Hepatocyte (in vitro differentiated cells): ENCODE data around the gene ST6GALNAC5. TPM values are rescaled to one million over a fixed set of nuclear protein-coding genes. Genes with fewer than 3 reads are reported as not detected.

Experiments
- DNase-seq: peaks from one replicate; pipeline ENCODE4 v3.0.0-alpha.2; 2016; ENCODE audit warnings: low spot score
- H2AFZ ChIP-seq: fragments of 200-600 bp; sonication (generic); 2 replicates; pipeline ENCODE4 v1.6.0; 2016; ENCODE audit warnings: antibody characterized with exemption, mild to moderate bottlenecking
- H3K27ac ChIP-seq: fragments of 200-600 bp; sonication (generic); 2 replicates; pipeline ENCODE4 v1.5.1; 2016; ENCODE audit warnings: mild to moderate bottlenecking
- H3K27me3 ChIP-seq: fragments of 200-600 bp; sonication (generic); 2 replicates; pipeline ENCODE4 v1.6.1; 2016
- H3K36me3 ChIP-seq: fragments of 200-600 bp; sonication (generic); replicated peaks from 2 replicates; pipeline ENCODE4 v1.5.1; 2016; ENCODE audit warnings: low read depth; ENCODE audit not compliant: insufficient read depth
- H3K4me1 ChIP-seq: fragments of 200-600 bp; sonication (generic); 2 replicates; pipeline ENCODE4 v1.5.1; 2016; ENCODE audit warnings: mild to moderate bottlenecking, moderate library complexity; ENCODE audit not compliant: insufficient read depth
- H3K4me2 ChIP-seq: fragments of 200-600 bp; sonication (generic); 2 replicates; pipeline ENCODE4 v1.6.0; 2016
- H3K4me3 ChIP-seq: fragments of 200-600 bp; sonication (generic); 2 replicates; pipeline ENCODE4 v1.5.1; 2016; ENCODE audit warnings: mild to moderate bottlenecking
- H3K79me2 ChIP-seq: fragments of 200-600 bp; sonication (generic); 2 replicates; pipeline ENCODE4 v1.6.0; 2017; ENCODE audit warnings: mild to moderate bottlenecking
- H3K9me2 ChIP-seq: fragments of 200-600 bp; sonication (generic); replicated peaks from 2 replicates; pipeline ENCODE4 v1.6.0; 2017; ENCODE audit warnings: mild to moderate bottlenecking; ENCODE audit not compliant: insufficient read depth
- H3K9me3 ChIP-seq: fragments of 200-600 bp; sonication (generic); 2 replicates; pipeline ENCODE4 v1.5.1; 2016; ENCODE audit warnings: low read depth, mild to moderate bottlenecking
- H4K20me1 ChIP-seq: fragments of 200-600 bp; sonication (generic); 2 replicates; pipeline ENCODE4 v1.6.0; 2016; ENCODE audit warnings: mild to moderate bottlenecking; ENCODE audit not compliant: insufficient read depth, poor library complexity, severe bottlenecking
- EZH2 ChIP-seq: fragments of 200-600 bp; sonication (generic); IDR thresholded peaks from 2 replicates; pipeline ENCODE4 v1.6.1; 2016; ENCODE audit warnings: antibody characterized with exemption, mild to moderate bottlenecking, borderline replicate concordance
- EZH2phosphoT487 ChIP-seq: fragments of 200-600 bp; sonication (generic); IDR thresholded peaks from one replicate; pipeline ENCODE4 v1.6.1; 2018; ENCODE audit warnings: antibody characterized with exemption, mild to moderate bottlenecking, low read depth, moderate library complexity; ENCODE audit not compliant: unreplicated experiment, severe bottlenecking
- WGBS: methylation state at CpG from one replicate; pipeline ENCODE4 v1.1.6; 2016; ENCODE audit warnings: low lambda C conversion rate; ENCODE audit errors: missing lambda C conversion rate; 5-methylcytosine and 5-hydroxymethylcytosine counted together
- polyA plus RNA-seq: library from polyadenylated mRNA; unstranded; fragments of >200 nt; fragmentation: Nextera tagmentation; extraction: Ambion mirVana; gene quantifications from 2 replicates; pipeline ENCODE4 v1.2.1, GENCODE V29; 2016
- total RNA-seq: library from RNA; depleted of rRNA; stranded (reverse); fragments of >200 nt; gene quantifications from 2 replicates; pipeline ENCODE4 v1.2.3, GENCODE V29; 2014
- TF ChIP-seq, protein P1 (sequence below): fragments of 200-600 bp; sonication (generic); IDR thresholded peaks from 2 replicates; pipeline ENCODE4 v1.5.1; 2016; ENCODE audit warnings: antibody characterized with exemption, mild to moderate bottlenecking; ENCODE audit not compliant: poor library complexity

The ST6GALNAC5 gene
- total and polyA plus RNA-seq, 2 experiments from 2014 or later: 3.6 to 3.7 TPM

- no peak overlapping the region for H3K4me3 ChIP-seq
- no peak overlapping the region for H2AFZ ChIP-seq
- H3K27me3 ChIP-seq: no peaks in the 10 kb centered on the region
- H3K79me2 ChIP-seq: no peaks in the 10 kb centered on the region
- DNase-seq: no peak
- H3K4me2 ChIP-seq: no peak overlapping the region
- no peaks in the 10 kb centered on the region for H3K36me3 ChIP-seq
- H4K20me1 ChIP-seq: no peaks in the 10 kb centered on the region
- no peaks in the 10 kb centered on the region for H3K4me1 ChIP-seq
- 95% methylated on average over 1 of the region's 1 CpG for WGBS
- H3K9me2 ChIP-seq: no peaks in the 10 kb centered on the region
- TF ChIP-seq, protein P1, sequence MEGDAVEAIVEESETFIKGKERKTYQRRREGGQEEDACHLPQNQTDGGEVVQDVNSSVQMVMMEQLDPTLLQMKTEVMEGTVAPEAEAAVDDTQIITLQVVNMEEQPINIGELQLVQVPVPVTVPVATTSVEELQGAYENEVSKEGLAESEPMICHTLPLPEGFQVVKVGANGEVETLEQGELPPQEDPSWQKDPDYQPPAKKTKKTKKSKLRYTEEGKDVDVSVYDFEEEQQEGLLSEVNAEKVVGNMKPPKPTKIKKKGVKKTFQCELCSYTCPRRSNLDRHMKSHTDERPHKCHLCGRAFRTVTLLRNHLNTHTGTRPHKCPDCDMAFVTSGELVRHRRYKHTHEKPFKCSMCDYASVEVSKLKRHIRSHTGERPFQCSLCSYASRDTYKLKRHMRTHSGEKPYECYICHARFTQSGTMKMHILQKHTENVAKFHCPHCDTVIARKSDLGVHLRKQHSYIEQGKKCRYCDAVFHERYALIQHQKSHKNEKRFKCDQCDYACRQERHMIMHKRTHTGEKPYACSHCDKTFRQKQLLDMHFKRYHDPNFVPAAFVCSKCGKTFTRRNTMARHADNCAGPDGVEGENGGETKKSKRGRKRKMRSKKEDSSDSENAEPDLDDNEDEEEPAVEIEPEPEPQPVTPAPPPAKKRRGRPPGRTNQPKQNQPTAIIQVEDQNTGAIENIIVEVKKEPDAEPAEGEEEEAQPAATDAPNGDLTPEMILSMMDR: no peak
- TF ChIP-seq EZH2: no peak
- TF ChIP-seq EZH2phosphoT487: no peak
- no peak overlapping the region for H3K27ac ChIP-seq
- H3K9me3 ChIP-seq: no peaks in the 10 kb centered on the region
Measured at GRCh38 chr1:76833151-76833550, 34.1 kb upstream of the ST6GALNAC5 start.

DNA sequence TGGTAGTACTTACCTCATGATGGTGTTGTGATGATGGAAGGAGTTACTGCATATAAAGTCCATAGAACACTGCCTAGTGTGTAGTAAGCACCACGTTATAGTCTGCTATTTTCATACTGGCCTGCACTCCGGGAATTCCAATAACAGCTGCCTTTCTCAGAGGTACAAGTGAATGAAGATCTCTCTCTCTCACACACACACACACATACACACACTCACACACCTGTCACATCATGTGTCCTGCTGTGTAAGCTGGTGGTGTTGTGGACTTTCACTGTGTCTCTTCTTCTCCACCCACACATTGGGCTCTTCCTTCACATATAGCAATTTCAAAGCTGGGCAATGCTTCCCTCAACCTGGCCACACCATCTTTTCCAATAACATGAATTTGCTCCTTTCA lies 33.4 kb upstream of the ST6GALNAC5 start:
- H2AFZ ChIP-seq: no peak overlapping the region
- no peaks in the 10 kb centered on the region for H3K79me2 ChIP-seq
- WGBS: 97% methylated on average over 2 of the region's 2 CpGs
- H3K4me2 ChIP-seq: no peak overlapping the region
- no peaks in the 10 kb centered on the region for H4K20me1 ChIP-seq
- H3K9me2 ChIP-seq: no peaks in the 10 kb centered on the region
- H3K27me3 ChIP-seq: no peaks in the 10 kb centered on the region
- no peak for DNase-seq
- H3K27ac ChIP-seq: no peak overlapping the region
- no peaks in the 10 kb centered on the region for H3K9me3 ChIP-seq
- no peaks in the 10 kb centered on the region for H3K36me3 ChIP-seq
- TF ChIP-seq EZH2phosphoT487: no peak
- no peak for TF ChIP-seq EZH2
- TF ChIP-seq, protein P1: no peak
- no peak overlapping the region for H3K4me3 ChIP-seq
- H3K4me1 ChIP-seq: no peaks in the 10 kb centered on the region

- Histone ChIP-seq H3K4me3 (no peak overlapping the region), H2AFZ (no peak overlapping the region), H3K27ac (no peak overlapping the region), H3K36me3 (no peaks in the 10 kb centered on the region), H3K4me2 (no peak overlapping the region), H3K9me2 (no peaks in the 10 kb centered on the region), H4K20me1 (no peaks in the 10 kb centered on the region), H3K79me2 (no peaks in the 10 kb centered on the region), H3K27me3 (no peaks in the 10 kb centered on the region), H3K9me3 (no peaks in the 10 kb centered on the region), H3K4me1 (no peaks in the 10 kb centered on the region)
- TF ChIP-seq, protein P1: no peak
- TF ChIP-seq EZH2 (no peak), EZH2phosphoT487 (no peak)
- no peak for DNase-seq
Measured at GRCh38 chr1:76835203-76835602, 32.1 kb upstream of the ST6GALNAC5 start.

- Histone ChIP-seq H3K9me2 (no peaks in the 10 kb centered on the region), H3K4me1 (no peaks in the 10 kb centered on the region), H3K9me3 (no peaks in the 10 kb centered on the region), H3K4me2 (no peak overlapping the region), H3K4me3 (no peak overlapping the region), H3K27ac (no peak overlapping the region), H3K79me2 (no peaks in the 10 kb centered on the region), H3K27me3 (no peaks in the 10 kb centered on the region), H4K20me1 (no peaks in the 10 kb centered on the region), H2AFZ (no peak overlapping the region), H3K36me3 (no peaks in the 10 kb centered on the region)
- no peak for DNase-seq
- TF ChIP-seq EZH2 (no peak), EZH2phosphoT487 (no peak)
- TF ChIP-seq, protein P1: no peak
- 89% methylated on average over 2 of the region's 2 CpGs for WGBS
Measured at GRCh38 chr1:76840278-76840677, 27.0 kb upstream of the ST6GALNAC5 start.
